Coronary artery (tissue), 2 donors: ENCODE measurements around the gene PRDM16.

Source experiments
- DNase-seq: peaks from one replicate; pipeline ENCODE4 v3.0.0-alpha.2; 2017; ENCODE audit warnings: low spot score
- H3K27ac ChIP-seq, 2 donors: fragments of 200-600 bp; sonication (generic); one replicate each; pipeline ENCODE4 v1.5.1; 2016 to 2019
- H3K4me3 ChIP-seq: fragments of 200-600 bp; sonication (generic); 2 replicates; pipeline ENCODE4 v1.5.1; 2016; ENCODE audit warnings: mild to moderate bottlenecking, moderate library complexity
- CTCF ChIP-seq: fragments of 200-600 bp; sonication (generic); IDR thresholded peaks from one replicate; pipeline ENCODE4 v1.5.1; 2019; ENCODE audit warnings: antibody characterized with exemption

The PRDM16 gene

DNA sequence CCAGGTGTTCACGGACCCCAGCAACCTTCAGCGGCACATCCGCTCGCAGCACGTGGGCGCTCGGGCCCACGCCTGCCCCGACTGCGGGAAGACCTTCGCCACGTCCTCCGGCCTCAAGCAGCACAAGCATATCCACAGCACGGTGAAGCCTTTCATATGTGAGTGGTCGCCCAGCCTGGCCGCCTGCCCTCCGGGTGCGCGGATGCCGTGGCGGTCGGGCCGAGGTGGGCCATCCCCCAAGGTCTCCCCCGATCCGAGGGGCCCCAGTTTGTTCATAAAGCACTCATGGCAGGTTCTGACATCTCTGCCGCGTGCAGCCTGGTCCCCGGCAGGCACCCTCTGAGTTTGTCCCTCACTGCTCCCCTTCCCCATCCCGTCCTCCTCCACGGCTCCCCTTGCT lies 336.5 kb downstream of the PRDM16 start:
- H3K4me3 ChIP-seq: no peak overlapping the region
- no peak overlapping the region for H3K27ac ChIP-seq
- no peak for DNase-seq
- no peak for TF ChIP-seq CTCF

DNA sequence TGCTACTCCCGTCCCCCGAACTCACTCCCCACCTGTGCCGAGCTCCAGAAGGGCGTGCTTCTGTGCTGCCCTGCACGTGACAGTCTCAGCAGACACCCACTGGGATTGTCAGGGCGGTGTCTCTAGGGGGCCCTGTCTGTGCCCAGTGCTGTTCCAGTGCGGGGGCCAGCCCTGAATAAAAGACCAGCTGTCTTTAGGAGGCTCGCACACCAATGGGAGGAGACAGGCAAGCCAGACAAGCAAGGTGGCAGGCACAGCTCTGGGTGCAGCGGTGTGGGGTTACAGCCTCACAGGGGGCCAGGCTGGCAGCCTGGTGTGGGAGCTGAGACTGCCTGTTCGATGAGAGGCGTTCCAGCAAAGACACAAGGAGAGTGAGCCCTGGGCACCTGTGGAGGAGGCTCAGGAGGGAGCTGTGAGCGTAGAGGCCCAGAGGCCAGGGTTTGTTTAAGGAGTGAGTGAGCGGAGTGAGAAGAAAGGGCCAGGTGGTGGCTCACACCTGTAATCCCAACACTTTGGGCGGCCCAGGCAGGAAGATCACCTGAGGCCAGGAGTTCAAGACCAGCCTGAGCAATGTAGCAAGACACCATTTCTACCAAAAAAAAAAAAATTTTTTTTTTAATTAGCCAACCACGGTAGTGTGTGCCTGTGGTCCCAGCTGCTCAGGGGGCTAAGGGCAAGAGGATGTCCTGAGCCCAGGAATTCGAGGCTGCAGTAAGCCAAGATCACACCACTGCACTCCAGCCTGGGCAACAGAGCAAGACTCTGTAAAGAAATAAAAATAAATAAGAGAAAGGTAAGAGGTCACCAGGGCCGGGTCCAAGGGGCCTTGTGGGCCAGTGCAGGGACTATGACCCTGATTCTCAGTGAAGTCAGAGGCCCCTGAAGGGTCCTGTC lies 337.2 kb downstream of the PRDM16 start:
- DNase-seq: no peak
- Histone ChIP-seq H3K27ac (no peak overlapping the region), H3K4me3 (no peak overlapping the region)
- TF ChIP-seq CTCF: no peak

GRCh38 chr1:3407021-3407420 lies 338.0 kb downstream of the PRDM16 start:
- DNase-seq: no peak
- no peak overlapping the region for H3K27ac ChIP-seq
- no peak overlapping the region for H3K4me3 ChIP-seq
- TF ChIP-seq CTCF: no peak

DNA sequence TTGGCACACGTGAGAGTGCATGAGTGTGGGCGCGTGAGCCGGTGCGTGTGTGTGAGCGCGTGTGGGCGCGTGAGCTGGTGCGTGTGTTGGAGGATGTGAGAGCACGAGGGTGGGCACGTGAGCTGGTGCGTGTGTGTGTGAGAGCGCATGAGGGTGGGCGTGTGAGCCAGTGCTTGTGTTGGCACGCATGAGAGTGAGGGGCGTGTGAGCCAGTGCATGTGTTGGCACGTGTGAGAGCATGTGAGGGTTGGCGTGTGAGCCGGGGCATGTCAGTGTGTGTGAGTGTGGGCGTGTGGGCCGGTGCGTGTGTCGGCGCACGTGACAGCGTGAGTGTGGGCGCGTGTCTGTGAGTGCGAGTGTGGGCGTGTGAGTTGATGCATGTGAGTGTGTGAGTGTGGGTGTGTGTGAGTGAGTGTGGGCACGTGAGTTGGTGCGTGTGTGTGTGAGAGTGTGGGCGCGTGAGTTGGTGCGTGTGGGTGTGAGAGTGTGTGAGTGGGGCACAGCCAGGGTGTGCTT lies 339.8 kb downstream of the PRDM16 start:
- H3K27ac ChIP-seq: peak overlapping the region in 1 of 2 donors; percentile 54

DNA sequence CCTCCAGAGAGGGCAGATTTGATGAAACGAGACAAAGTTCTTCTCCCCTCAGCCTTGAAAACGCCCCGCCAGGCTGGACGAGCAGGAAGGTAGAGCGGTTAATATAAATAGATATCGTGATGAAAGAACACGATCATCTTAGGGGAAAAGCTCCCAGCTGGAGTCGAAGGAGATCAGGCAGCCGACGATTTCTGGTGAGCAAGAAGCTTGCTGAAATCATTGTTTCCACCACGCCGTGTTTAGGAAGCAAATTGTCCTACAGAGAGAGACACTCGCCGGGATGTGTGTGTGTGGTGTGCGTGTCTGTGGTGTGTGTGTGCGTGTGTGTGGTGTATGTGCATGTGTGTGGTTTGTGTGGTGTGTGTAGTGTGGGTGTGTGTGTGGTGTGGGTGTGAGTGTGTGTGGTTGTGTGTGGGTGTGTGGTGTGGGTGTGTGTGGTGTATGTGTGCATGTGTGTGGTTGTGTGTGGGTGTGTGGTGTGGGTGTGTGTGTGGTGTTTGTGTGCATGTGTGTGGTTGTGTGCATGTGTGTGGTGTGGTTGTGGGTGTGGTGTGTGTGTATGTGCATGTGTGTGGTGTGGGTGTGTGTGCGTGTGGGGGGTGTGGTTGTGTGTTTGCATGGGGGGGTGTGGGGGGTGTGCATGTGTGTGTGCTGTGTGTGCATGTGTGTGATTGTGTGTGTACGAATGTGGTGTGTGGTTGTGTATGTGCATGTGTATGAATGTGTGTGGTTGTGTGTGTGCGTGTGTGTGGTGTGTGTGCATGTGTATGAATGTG lies 340.6 kb downstream of the PRDM16 start:
- Histone ChIP-seq H3K27ac (peak overlapping the region in 1 of 2 donors; percentile 54), H3K4me3 (no peak overlapping the region)
- TF ChIP-seq CTCF: no peak
- DNase-seq: no peak

More for the DNA sequence above, 339.8 kb downstream of the PRDM16 start:
- no peak for DNase-seq
- no peak overlapping the region for H3K4me3 ChIP-seq
- no peak for TF ChIP-seq CTCF

- peak; percentile 74 for TF ChIP-seq CTCF
- no peak for DNase-seq
- no peak overlapping the region for H3K4me3 ChIP-seq
- H3K27ac ChIP-seq: peak overlapping the region in 1 of 2 donors; percentile 54
These were observed 341.3 kb downstream of the PRDM16 start for GRCh38 chr1:3410142-3410925.
